Chondrocyte (in vitro differentiated cells): Measurements from ENCODE around the gene FAM171A1. TPM values are rescaled to one million over a fixed set of nuclear protein-coding genes. Genes with fewer than 3 reads are reported as not detected.
A peak's percentile ranks its signal among the peaks of the same experiment; 100 is the strongest.

Experiments used
- DNase-seq: peaks from one replicate; pipeline ENCODE4 v3.0.0; 2021; ENCODE audit warnings: mixed read lengths, low spot score
- H3K27ac Mint-ChIP-seq: one replicate; pipeline ENCODE4 v1.8.0; 2021; ENCODE audit warnings: mild to moderate bottlenecking, moderate library complexity, mixed read lengths; ENCODE audit not compliant: unreplicated experiment
- H3K27me3 Mint-ChIP-seq: 2 replicates; pipeline ENCODE4 v1.8.0; 2021; ENCODE audit warnings: low read depth, mixed read lengths
- H3K36me3 Mint-ChIP-seq: 2 replicates; pipeline ENCODE4 v1.8.0; 2021; ENCODE audit warnings: low read depth, mixed read lengths
- H3K4me1 Mint-ChIP-seq: 2 replicates; pipeline ENCODE4 v1.8.0; 2021; ENCODE audit warnings: low read depth, mild to moderate bottlenecking, mixed read lengths
- H3K4me3 Mint-ChIP-seq: one replicate; pipeline ENCODE4 v1.8.0; 2021; ENCODE audit warnings: mild to moderate bottlenecking, moderate library complexity, mixed read lengths; ENCODE audit not compliant: unreplicated experiment
- H3K9me3 Mint-ChIP-seq: 2 replicates; pipeline ENCODE4 v1.8.0; 2021; ENCODE audit warnings: low read depth, mixed read lengths
- total RNA-seq: library from RNA; stranded (reverse); gene quantifications from 3 replicates; pipeline ENCODE4 v1.2.1, GENCODE V29; 2021
- TF ChIP-seq, protein P1 (sequence below): fragments of 200-600 bp; sonication (generic); IDR thresholded peaks from 2 replicates; pipeline ENCODE4 v1.5.0; 2021; ENCODE audit warnings: antibody characterized with exemption, mild to moderate bottlenecking, moderate library complexity

FAM171A1 gene
- total RNA-seq, 1 donor from 2014 or later = 40.9 TPM

DNA sequence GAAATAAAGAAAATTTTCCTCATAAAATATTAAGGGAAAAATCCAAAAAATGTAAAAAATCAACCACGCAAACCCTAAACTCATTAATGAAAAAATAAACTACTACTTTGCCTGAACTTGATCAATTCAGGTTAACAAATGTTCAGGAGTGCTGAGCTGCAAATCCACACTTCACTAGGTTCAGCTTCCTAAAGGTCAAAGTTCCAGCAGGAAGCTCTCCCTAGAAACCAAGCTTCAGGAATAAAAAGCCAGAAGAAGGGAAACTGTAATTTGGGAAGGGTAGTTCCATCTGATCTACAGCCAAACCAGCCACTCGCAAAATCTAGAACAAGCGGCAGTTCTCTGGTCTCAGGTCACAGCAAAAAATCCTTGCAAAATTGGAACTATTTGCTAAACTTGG is 194.8 kb downstream of the FAM171A1 start:
- Mint-ChIP-seq H3K9me3 (no peaks in the 10 kb centered on the region), H3K27me3 (no peaks in the 10 kb centered on the region), H3K4me3 (no peak overlapping the region), H3K36me3 (no peaks in the 10 kb centered on the region), H3K27ac (no peak overlapping the region), H3K4me1 (no peaks in the 10 kb centered on the region)
- no peak for DNase-seq
- TF ChIP-seq, protein P1, sequence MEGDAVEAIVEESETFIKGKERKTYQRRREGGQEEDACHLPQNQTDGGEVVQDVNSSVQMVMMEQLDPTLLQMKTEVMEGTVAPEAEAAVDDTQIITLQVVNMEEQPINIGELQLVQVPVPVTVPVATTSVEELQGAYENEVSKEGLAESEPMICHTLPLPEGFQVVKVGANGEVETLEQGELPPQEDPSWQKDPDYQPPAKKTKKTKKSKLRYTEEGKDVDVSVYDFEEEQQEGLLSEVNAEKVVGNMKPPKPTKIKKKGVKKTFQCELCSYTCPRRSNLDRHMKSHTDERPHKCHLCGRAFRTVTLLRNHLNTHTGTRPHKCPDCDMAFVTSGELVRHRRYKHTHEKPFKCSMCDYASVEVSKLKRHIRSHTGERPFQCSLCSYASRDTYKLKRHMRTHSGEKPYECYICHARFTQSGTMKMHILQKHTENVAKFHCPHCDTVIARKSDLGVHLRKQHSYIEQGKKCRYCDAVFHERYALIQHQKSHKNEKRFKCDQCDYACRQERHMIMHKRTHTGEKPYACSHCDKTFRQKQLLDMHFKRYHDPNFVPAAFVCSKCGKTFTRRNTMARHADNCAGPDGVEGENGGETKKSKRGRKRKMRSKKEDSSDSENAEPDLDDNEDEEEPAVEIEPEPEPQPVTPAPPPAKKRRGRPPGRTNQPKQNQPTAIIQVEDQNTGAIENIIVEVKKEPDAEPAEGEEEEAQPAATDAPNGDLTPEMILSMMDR = no peak

DNA sequence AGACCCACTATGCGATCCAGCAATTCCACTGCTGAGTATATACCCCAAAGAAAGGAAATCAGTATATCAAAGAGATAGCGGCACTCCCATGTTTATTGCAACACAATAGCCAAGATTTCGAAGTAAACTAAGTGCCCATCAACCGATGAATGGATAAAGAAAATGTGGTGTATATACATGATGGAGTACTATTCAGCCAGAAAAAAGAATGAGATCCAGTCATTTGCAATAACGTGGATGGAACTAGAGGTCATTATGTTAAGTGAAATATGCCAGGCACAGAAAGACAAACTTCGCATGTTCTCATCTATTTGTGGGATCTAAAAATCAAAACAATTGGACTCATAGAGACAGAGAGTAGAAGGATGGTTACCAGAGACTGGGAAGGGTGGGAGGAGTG is 195.5 kb downstream of the FAM171A1 start:
- Mint-ChIP-seq H3K36me3 (no peaks in the 10 kb centered on the region), H3K4me3 (no peak overlapping the region), H3K4me1 (no peaks in the 10 kb centered on the region), H3K27ac (no peak overlapping the region), H3K27me3 (no peaks in the 10 kb centered on the region), H3K9me3 (no peaks in the 10 kb centered on the region)
- no peak for DNase-seq
- TF ChIP-seq, protein P1 = no peak

DNA sequence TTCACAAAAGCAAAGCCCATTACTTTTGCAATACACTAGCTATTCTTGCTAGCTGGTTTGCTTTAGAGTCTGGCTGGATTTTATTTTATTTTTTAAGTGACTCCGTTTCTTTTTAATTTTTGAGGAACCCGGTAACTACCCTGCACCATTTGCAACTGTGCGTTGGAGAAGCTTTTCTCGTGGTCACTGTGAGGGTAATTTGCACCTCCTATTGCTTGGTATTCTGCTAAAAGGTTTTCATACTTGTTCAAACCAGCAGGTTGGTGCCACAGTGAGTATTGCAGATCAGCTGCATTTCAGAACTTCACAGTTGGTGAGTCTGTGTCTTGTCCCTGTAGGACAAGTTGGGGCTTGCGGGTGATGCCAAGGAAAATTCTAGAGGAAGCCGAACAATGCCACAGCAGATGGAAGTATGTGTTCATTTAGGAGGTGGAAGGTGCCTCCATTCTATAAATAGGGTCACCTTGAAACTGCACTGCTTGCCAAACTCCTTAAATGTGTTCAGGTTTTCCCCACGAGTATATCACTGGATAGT is 198.7 kb downstream of the FAM171A1 start:
- H3K4me3 Mint-ChIP-seq = no peak overlapping the region
- H3K9me3 Mint-ChIP-seq = no peaks in the 10 kb centered on the region
- H3K36me3 Mint-ChIP-seq = no peaks in the 10 kb centered on the region
- H3K27me3 Mint-ChIP-seq = no peaks in the 10 kb centered on the region
- TF ChIP-seq, protein P1 = no peak
- DNase-seq = no peak
- H3K27ac Mint-ChIP-seq = no peak overlapping the region
- peaks cover 9% of the 10 kb centered on the region for H3K4me1 Mint-ChIP-seq

DNA sequence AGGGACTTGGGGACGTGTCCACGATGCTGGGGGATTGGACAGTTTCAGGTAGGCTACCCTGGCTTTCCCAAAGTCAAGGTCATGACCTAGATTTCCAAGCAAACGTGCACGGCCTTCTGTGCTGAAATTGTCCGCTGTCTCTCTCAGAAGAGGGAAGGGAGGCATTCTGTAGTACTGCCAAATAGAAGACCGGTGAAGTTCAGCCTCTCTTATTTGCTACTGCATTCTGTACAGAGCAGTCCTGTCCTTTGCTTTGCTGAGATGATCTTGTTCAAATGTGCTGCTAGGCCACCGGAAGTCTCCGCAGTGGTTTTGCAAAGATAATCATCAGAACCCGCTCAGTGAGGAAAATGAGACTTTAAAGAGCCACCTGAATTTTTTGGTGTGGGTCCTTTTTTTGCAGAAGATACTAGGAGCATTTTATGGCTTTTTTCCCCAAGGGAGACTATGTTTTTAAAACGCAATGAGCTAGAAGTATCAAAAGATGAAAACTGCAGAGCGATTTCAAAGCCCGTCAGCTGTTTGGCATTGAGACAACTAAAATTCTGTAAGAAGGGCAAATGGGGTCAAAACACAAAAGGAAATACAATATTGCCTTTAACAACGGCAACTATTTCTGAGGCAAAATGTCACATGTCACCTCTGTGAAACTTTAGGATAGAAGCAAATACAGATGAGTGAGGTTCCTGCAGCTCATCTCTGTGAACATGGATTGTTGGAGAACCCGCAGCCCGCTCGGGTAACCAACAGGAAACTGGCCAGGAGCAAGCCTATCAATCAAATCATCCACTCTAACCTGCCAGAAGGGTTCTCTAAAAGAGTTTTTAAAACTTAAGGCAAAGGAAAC is 201.3 kb downstream of the FAM171A1 start:
- no peak for DNase-seq
- H3K4me3 Mint-ChIP-seq = no peak overlapping the region
- H3K9me3 Mint-ChIP-seq = no peaks in the 10 kb centered on the region
- H3K4me1 Mint-ChIP-seq = peaks cover 23% of the 10 kb centered on the region
- TF ChIP-seq, protein P1 = no peak
- H3K36me3 Mint-ChIP-seq = no peaks in the 10 kb centered on the region
- H3K27me3 Mint-ChIP-seq = no peaks in the 10 kb centered on the region
- H3K27ac Mint-ChIP-seq = peak overlapping the region; percentile 8

DNA sequence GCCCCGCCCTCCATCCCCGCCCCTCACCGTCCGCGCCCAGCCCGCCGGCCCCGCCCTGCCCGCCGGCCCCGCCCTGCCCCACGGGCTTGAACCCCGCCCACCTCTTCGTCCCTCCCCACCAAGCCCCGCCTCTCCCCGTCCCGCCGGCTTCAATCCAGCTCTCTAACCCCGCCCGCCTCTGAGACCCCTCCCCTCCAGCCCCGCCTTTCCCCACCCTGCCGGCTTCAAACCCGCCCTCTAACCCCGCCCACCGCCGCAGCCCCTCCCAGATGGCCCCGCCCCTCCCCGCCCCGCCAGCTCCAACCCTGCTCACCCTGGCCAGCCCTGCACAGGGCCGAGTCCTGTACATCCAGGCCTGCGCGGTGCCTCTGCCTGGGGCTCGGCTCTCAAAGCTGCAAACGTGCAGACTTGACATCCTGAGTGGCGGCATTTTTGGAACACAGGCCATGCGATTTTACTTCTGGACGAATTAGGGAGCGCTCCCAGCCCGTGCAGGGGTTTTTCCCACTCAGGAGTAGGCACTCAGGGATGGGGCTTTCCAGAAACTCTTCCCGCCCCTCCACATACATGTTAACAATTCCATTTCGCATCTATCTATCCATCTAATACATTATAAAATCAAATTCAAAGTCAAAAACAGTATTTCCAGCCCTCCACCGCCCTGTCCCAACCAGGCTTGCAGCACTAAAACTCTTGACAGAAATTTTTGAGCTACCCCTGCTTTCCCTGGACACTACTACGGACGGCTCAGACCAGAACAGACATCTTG is 202.1 kb downstream of the FAM171A1 start:
- Mint-ChIP-seq H3K27ac (peak overlapping the region; percentile 22), H3K27me3 (no peaks in the 10 kb centered on the region), H3K4me3 (peak overlapping the region; percentile 31), H3K9me3 (no peaks in the 10 kb centered on the region), H3K4me1 (peaks cover 23% of the 10 kb centered on the region), H3K36me3 (no peaks in the 10 kb centered on the region)
- peak; percentile 96 for DNase-seq
- TF ChIP-seq, protein P1 = no peak
